B cell (primary cell): ENCODE measurements around the gene RGS7. TPM values are rescaled to one million over a fixed set of nuclear protein-coding genes. Genes with fewer than 3 reads are reported as not detected.
A peak's percentile ranks its signal among the peaks of the same experiment; 100 is the strongest.

ENCODE experiments used
- ATAC-seq: fragments of 200-7000 bp; cut with Tn5 transposase; one replicate; pipeline ENCODE4 v1.10.0; 2021; ENCODE audit warnings: low read depth, mild to moderate bottlenecking, moderate number of reproducible peaks, moderate library complexity
- CTCF ChIA-PET: fragments of 350-600 bp; sonication (Branson Sonifier 250); formaldehyde crosslinking; loops from one replicate; lab custom pipeline; 2021; ENCODE audit warnings: antibody characterized with exemption, inconsistent platforms; lab: Charles Lee
- POLR2A ChIA-PET: fragments of 350-600 bp; sonication (Branson Sonifier 250); formaldehyde crosslinking; loops from one replicate; lab custom pipeline; 2021; ENCODE audit warnings: antibody characterized with exemption; lab: Charles Lee
- DNase-seq: peaks from one replicate; pipeline ENCODE4 v3.0.0; 2013
- H2AFZ ChIP-seq: 2 replicates; pipeline ENCODE4 v1.6.1; 2012; ENCODE audit warnings: mild to moderate bottlenecking, low read depth, low read length; ENCODE audit not compliant: insufficient read depth, poor library complexity, severe bottlenecking
- H3K27ac ChIP-seq, 2 donors: 1 replicate in 1 of 2; 2 replicates in 1 of 2; pipeline ENCODE4 v1.5.1; 2012 to 2013; ENCODE audit warnings: low read length in 2 of 2, mild to moderate bottlenecking in 2 of 2, moderate library complexity in 1 of 2
- H3K27me3 ChIP-seq, 4 experiments: fragments of 200-600 bp in 1 of 4; sonication (generic) in 1 of 4; replicated peaks in 1 of 4; 1 replicate in 2 of 4; 2 replicates in 2 of 4; pipeline versions ENCODE4 v1.6.1 to v1.7.0; 2013 to 2016; ENCODE audit warnings: low read length in 3 of 4, mild to moderate bottlenecking in 2 of 4, mixed read lengths in 1 of 4, moderate library complexity in 1 of 4; ENCODE audit not compliant: insufficient read depth in 4 of 4, control insufficient read depth in 3 of 4; ENCODE audit errors: control extremely low read depth in 1 of 4
- H3K36me3 ChIP-seq, 2 experiments: replicated peaks in 1 of 2; 1 replicate in 1 of 2; 2 replicates in 1 of 2; pipeline versions ENCODE4 v1.6.1 to v1.7.1; 2013; ENCODE audit warnings: low read length in 1 of 2; ENCODE audit not compliant: insufficient read depth in 2 of 2, control insufficient read depth in 1 of 2; ENCODE audit errors: control extremely low read depth in 1 of 2, extremely low read depth in 1 of 2
- H3K4me1 ChIP-seq, 2 donors: fragments of 200-600 bp in 1 of 2; sonication (generic) in 1 of 2; 1 replicate in 1 of 2; 2 replicates in 1 of 2; pipeline versions ENCODE4 v1.5.1 to v1.6.1; 2013 to 2017; ENCODE audit warnings: low read length in 2 of 2; ENCODE audit not compliant: control insufficient read depth in 2 of 2, insufficient read depth in 2 of 2
- H3K4me2 ChIP-seq: replicated peaks from 2 replicates; pipeline ENCODE3; 2012; ENCODE audit warnings: mild to moderate bottlenecking, low read depth, low read length; ENCODE audit not compliant: poor library complexity, severe bottlenecking
- H3K4me3 ChIP-seq, 5 experiments: fragments of 200-600 bp in 1 of 5; sonication (generic) in 1 of 5; 1 replicate in 3 of 5; 2 replicates in 2 of 5; pipeline versions ENCODE4 v1.5.1 to v1.7.0; 2011 to 2016; ENCODE audit warnings: low read length in 4 of 5, mild to moderate bottlenecking in 4 of 5, low read depth in 2 of 5, control low read depth in 1 of 5, moderate library complexity in 1 of 5; ENCODE audit not compliant: insufficient read depth in 1 of 5; ENCODE audit errors: control extremely low read depth in 1 of 5, extremely low read depth in 1 of 5
- H3K79me2 ChIP-seq: fragments of 200-600 bp; sonication (generic); one replicate; pipeline ENCODE4 v1.6.0; 2016; ENCODE audit warnings: low read length; ENCODE audit not compliant: control insufficient read depth, insufficient read depth
- H3K9ac ChIP-seq: fragments of 200-600 bp; sonication (generic); 2 replicates; pipeline ENCODE4 v1.6.1; 2017; ENCODE audit warnings: mild to moderate bottlenecking, low read length, moderate library complexity
- H3K9me3 ChIP-seq, 3 donors: one replicate each; pipeline versions ENCODE4 v1.6.1 to v1.7.1; 2013; ENCODE audit warnings: low read length in 2 of 3; ENCODE audit not compliant: control insufficient read depth in 2 of 3, insufficient read depth in 1 of 3; ENCODE audit errors: control extremely low read depth in 1 of 3
- H4K20me1 ChIP-seq: 2 replicates; pipeline ENCODE4 v1.6.0; 2012; ENCODE audit warnings: mild to moderate bottlenecking, low read length; ENCODE audit not compliant: insufficient read depth, control insufficient read depth, poor library complexity, severe bottlenecking
- H3K27ac Mint-ChIP-seq: one replicate; pipeline ENCODE4 v1.8.0; 2021; ENCODE audit warnings: mixed read lengths
- H3K27me3 Mint-ChIP-seq: one replicate; pipeline ENCODE4 v1.8.0; 2021; ENCODE audit warnings: mixed read lengths
- H3K4me1 Mint-ChIP-seq: one replicate; pipeline ENCODE4 v1.8.0; 2021; ENCODE audit warnings: mixed read lengths
- H3K4me3 Mint-ChIP-seq: one replicate; pipeline ENCODE4 v1.8.0; 2021; ENCODE audit warnings: mixed read lengths
- H3K9me3 Mint-ChIP-seq: one replicate; pipeline ENCODE4 v1.8.0; 2022; ENCODE audit warnings: mixed read lengths; ENCODE audit not compliant: insufficient read depth
- EZH2 ChIP-seq: IDR thresholded peaks from 2 replicates; pipeline ENCODE4 v1.6.1; 2012; ENCODE audit warnings: borderline replicate concordance, low read depth, mild to moderate bottlenecking, moderate library complexity, low read length; ENCODE audit not compliant: insufficient read depth, poor library complexity, severe bottlenecking
- WGBS: methylation state at CpG from one replicate; pipeline ENCODE4 v1.1.5; 2013; ENCODE audit warnings: missing lambda C conversion rate; ENCODE audit not compliant: insufficient coverage; 5-methylcytosine and 5-hydroxymethylcytosine counted together
- intact Hi-C: fragments of 100-400 bp; cut with micrococcal nuclease; formaldehyde crosslinking; loops from one replicate; pipeline ENCODE4 v1.10.0; 2022
- polyA plus RNA-seq: library from polyadenylated mRNA; depleted of rRNA; stranded (reverse); fragments of >200 nt; gene quantifications from 2 replicates; pipeline ENCODE4 v1.2.3, GENCODE V29; 2012
- total RNA-seq, 2 donors: library from RNA; stranded (reverse); fragments of 120-200 nt in 1 of 2; gene quantifications; 1 replicate in 1 of 2; 2 replicates in 1 of 2; pipeline versions ENCODE4 v1.2.3 to v1.2.4, GENCODE V29; 2013 to 2022
- TF ChIP-seq, protein P1 (sequence below): fragments of 200-600 bp; IDR thresholded peaks from one replicate; pipeline ENCODE4 v1.8.0; 2022; ENCODE audit warnings: antibody characterized with exemption, mild to moderate bottlenecking

The RGS7 gene
- total and polyA plus RNA-seq, 2 donors (not counting 1 experiment from before 2014, with no cell fraction given) = 0.15 to 1.8 TPM

- no peak overlapping the region for H3K27ac ChIP-seq
- H3K27me3 Mint-ChIP-seq = no peaks in the 10 kb centered on the region
- H3K4me3 Mint-ChIP-seq = peak overlapping the region; percentile 26
- no peak overlapping the region for H3K9ac ChIP-seq
- CTCF ChIA-PET = no interaction called here
- no peak overlapping the region for H3K27ac Mint-ChIP-seq
- TF ChIP-seq, protein P1, sequence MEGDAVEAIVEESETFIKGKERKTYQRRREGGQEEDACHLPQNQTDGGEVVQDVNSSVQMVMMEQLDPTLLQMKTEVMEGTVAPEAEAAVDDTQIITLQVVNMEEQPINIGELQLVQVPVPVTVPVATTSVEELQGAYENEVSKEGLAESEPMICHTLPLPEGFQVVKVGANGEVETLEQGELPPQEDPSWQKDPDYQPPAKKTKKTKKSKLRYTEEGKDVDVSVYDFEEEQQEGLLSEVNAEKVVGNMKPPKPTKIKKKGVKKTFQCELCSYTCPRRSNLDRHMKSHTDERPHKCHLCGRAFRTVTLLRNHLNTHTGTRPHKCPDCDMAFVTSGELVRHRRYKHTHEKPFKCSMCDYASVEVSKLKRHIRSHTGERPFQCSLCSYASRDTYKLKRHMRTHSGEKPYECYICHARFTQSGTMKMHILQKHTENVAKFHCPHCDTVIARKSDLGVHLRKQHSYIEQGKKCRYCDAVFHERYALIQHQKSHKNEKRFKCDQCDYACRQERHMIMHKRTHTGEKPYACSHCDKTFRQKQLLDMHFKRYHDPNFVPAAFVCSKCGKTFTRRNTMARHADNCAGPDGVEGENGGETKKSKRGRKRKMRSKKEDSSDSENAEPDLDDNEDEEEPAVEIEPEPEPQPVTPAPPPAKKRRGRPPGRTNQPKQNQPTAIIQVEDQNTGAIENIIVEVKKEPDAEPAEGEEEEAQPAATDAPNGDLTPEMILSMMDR = no peak
- TF ChIP-seq EZH2 = no peak
- no peak overlapping the region for H3K4me3 ChIP-seq
- ATAC-seq (no peak), DNase-seq (peak; percentile 6)
- H3K36me3 ChIP-seq = no peaks in the 10 kb centered on the region
- peaks cover 4% of the 10 kb centered on the region for H3K4me1 Mint-ChIP-seq
- no peaks in the 10 kb centered on the region for H3K4me1 ChIP-seq
- H3K79me2 ChIP-seq = no peaks in the 10 kb centered on the region
- H3K27me3 ChIP-seq = no peaks in the 10 kb centered on the region
- 84% methylated on average over 8 of the region's 12 CpGs for WGBS
- no peaks in the 10 kb centered on the region for H4K20me1 ChIP-seq
- intact Hi-C loops = no loop called here
- H3K4me2 ChIP-seq = no peak overlapping the region
- POLR2A ChIA-PET = no interaction called here
- H3K9me3 Mint-ChIP-seq = no peaks in the 10 kb centered on the region
- no peak overlapping the region for H2AFZ ChIP-seq
- no peaks in the 10 kb centered on the region for H3K9me3 ChIP-seq
Measured at GRCh38 chr1:240909701-240910457, 447.1 kb downstream of the RGS7 start.

- Histone ChIP-seq H3K9me3 (no peaks in the 10 kb centered on the region), H3K27ac (no peak overlapping the region), H3K4me1 (no peaks in the 10 kb centered on the region), H3K4me3 (no peak overlapping the region), H3K79me2 (no peaks in the 10 kb centered on the region), H4K20me1 (no peaks in the 10 kb centered on the region), H2AFZ (no peak overlapping the region), H3K9ac (no peak overlapping the region), H3K4me2 (no peak overlapping the region), H3K27me3 (no peaks in the 10 kb centered on the region), H3K36me3 (no peaks in the 10 kb centered on the region)
- intact Hi-C loops = no loop called here
- DNase-seq = no peak
- Mint-ChIP-seq H3K27ac (no peak overlapping the region), H3K27me3 (no peaks in the 10 kb centered on the region), H3K4me3 (no peak overlapping the region), H3K4me1 (peaks cover 4% of the 10 kb centered on the region), H3K9me3 (peaks cover 2% of the 10 kb centered on the region)
- CTCF ChIA-PET = no interaction called here
- TF ChIP-seq, protein P1 = no peak
- no peak for TF ChIP-seq EZH2
- ATAC-seq = no peak
- POLR2A ChIA-PET = no interaction called here
Measured at GRCh38 chr1:240906477-240906876, 450.5 kb downstream of the RGS7 start.
